ENCODE measurements around the gene PCDHB7.
"Not testable (repeated sequence)": the region's sequence is repeated elsewhere in the genome, so short reads cannot be mapped to it uniquely, and the experiment has no call there.

PCDHB7 gene

DNA sequence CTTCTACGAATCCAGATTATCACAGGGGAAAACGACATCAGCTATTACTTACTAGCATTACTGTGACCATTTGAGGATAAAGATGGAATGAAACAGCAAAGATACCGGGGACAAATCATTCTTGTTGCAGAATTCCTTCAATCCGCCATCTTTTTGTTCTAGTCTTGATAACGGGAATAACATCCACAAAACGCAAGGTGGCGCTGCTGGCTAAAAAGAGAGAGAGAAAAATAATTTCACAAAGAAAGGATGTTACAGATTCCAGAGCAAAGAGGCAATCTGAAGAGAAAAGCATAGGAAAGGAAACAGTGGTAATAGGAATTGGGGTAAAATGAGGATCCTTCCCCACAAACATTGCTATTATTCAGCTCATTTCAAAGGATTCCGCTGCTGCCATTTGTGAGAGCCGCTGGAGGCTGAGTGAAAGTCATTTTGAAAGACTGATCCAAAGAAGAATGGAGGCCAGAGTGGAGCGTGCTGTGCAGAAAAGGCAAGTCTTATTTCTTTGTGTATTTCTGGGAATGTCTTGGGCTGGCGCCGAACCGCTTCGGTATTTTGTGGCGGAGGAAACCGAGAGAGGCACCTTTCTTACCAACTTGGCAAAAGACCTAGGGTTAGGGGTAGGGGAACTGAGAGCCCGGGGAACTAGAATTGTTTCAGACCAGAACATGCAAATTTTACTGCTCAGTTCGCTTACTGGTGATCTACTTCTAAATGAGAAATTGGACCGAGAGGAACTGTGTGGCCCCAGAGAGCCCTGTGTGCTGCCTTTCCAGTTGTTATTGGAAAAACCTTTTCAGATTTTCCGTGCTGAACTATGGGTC lies at the start of gene PCDHB7:
TSS of gene PCDHB7 (plus strand) at position 264 of the 824 bp plus-strand sequence. CDS start at position 456, 192 bp downstream.
- DNase-seq: peak; percentile 37 to 47

DNA sequence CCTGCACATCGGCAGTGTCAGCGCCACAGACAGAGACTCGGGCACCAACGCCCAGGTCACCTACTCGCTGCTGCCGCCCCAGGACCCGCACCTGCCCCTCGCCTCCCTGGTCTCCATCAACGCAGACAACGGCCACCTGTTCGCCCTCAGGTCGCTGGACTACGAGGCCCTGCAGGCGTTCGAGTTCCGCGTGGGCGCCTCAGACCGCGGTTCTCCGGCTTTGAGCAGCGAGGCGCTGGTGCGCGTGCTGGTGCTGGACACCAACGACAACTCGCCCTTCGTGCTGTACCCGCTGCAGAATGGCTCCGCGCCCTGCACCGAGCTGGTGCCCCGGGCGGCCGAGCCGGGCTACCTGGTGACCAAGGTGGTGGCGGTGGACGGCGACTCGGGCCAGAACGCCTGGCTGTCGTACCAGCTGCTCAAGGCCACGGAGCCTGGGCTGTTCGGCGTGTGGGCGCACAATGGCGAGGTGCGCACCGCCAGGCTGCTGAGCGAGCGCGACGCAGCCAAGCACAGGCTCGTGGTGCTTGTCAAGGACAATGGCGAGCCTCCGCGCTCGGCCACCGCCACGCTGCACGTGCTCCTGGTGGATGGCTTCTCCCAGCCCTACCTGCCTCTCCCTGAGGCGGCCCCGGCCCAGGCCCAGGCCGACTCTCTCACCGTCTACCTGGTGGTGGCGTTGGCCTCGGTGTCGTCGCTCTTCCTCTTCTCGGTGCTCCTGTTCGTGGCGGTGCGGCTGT lies 48.9 kb upstream of the PCDHB7 start:
- not testable (repeated sequence) for DNase-seq

DNA sequence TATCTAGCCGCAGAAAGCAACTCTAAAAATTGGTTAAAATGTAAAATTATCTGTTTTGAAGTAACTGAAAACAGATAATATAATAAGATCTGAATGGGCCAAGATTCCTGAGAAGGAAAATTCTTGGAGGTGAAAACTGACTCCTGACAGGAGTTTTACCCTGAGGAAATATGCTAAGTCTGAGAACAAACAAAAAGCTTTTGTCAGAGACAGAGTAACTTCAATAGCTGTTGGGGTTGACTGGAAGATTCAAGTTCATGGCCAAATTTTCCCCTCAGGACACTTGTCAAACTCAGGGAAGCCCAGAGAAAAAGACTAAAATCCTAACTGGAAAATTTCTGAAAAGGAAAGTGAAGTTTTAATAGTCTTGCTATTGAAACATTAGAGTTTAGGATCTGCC lies 45.1 kb upstream of the PCDHB7 start:
- DNase-seq: no peak

DNA sequence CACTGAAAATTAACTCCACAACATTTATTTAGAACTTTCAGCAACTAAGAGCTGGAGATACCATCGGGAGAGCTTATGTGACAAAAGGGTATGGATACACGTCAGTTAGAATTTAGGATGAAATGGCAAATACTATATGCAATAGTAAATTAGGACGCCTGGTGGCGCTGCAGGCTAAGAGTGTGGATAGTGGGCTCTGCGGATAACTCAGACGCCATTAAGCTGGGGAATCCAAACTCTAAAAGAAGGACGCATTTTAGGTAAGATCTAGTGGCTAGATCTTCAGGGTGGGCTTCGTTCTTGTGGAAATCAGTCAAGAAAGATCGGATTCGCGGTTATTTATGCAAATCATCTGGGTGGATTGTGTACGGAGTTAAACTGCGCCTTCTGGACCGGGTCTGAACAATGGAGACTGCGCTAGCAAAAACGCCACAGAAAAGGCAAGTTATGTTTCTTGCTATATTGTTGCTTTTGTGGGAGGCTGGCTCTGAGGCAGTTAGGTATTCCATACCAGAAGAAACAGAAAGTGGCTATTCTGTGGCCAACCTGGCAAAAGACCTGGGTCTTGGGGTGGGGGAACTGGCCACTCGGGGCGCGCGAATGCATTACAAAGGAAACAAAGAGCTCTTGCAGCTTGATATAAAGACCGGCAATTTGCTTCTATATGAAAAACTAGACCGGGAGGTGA lies 37.3 kb upstream of the PCDHB7 start, which contains the start of gene PCDHB5:
TSS of gene PCDHB5 (plus strand) at position 177 of the 688 bp plus-strand sequence. CDS start at position 406, 229 bp downstream.
- peak; percentile 44 to 80 for DNase-seq

DNA sequence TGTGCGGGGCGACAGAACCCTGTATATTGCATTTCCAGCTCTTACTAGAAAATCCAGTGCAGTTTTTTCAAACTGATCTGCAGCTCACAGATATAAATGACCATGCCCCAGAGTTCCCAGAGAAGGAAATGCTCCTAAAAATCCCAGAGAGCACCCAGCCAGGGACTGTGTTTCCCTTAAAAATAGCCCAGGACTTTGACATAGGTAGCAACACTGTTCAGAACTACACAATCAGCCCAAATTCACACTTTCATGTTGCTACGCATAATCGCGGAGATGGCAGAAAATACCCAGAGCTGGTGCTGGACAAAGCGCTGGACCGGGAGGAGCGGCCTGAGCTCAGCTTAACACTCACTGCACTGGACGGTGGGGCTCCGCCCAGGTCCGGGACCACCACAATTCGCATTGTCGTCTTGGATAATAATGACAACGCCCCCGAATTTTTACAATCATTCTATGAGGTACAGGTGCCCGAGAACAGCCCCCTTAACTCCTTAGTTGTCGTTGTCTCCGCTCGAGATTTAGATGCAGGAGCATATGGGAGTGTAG lies 36.7 kb upstream of the PCDHB7 start:
- no peak for DNase-seq

DNA sequence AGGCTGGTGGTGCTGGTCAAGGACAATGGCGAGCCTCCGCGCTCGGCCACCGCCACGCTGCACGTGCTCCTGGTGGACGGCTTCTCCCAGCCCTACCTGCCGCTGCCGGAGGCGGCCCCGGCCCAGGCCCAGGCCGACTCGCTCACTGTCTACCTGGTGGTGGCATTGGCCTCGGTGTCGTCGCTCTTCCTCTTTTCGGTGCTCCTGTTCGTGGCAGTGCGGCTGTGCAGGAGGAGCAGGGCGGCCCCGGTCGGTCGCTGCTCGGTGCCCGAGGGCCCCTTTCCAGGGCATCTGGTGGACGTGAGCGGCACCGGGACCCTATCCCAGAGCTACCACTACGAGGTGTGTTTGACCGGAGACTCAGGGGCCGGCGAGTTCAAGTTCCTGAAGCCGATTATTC lies 35.1 kb upstream of the PCDHB7 start:
- not testable (repeated sequence) for DNase-seq

DNA sequence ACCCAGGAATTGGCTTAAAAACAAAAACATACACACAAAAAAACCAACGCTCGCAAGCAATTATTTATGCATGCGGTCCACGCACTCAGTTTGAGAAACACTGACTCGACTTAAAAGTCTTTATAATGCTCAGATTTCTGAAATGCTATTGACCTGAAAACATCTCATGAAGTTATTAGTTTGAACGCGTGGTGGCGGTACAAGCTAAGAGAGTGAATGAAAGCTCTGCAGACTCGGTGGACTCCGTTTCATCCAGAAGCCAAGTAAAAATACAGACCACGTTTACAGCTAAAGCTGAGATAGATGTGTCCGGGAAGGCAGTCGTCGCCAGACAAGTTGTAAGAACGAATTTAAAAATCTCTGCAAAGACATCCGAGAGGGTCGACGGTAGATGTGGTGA lies 22.6 kb upstream of the PCDHB7 start, which contains the start of gene PCDHB6:
TSS of gene PCDHB6 (plus strand) at position 246 of the 400 bp plus-strand sequence. CDS start 201 bp downstream, outside the sequence.
- peak; percentile 2 to 57 for DNase-seq

DNA sequence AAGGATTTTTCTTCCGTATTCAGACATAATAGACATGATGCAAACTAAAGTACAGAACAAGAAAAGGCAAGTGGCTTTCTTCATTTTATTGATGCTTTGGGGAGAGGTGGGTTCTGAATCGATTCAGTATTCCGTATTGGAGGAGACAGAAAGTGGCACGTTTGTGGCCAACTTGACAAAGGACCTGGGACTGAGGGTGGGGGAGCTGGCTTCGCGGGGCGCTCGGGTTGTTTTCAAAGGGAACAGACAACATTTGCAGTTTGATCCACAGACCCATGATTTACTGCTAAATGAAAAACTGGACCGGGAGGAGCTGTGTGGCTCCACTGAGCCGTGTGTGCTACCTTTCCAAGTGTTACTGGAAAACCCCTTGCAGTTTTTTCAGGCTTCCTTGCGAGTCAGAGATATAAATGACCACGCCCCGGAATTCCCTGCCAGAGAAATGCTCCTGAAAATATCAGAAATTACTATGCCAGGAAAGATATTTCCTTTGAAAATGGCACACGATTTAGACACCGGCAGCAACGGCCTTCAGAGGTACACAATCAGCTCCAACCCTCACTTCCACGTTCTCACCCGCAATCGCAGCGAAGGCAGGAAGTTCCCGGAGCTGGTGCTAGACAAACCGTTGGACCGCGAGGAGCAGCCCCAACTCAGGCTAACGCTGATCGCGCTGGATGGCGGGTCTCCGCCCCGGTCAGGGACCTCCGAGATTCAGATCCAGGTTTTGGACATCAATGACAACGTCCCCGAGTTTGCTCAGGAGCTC lies 22.0 kb upstream of the PCDHB7 start:
- DNase-seq: no peak

DNA sequence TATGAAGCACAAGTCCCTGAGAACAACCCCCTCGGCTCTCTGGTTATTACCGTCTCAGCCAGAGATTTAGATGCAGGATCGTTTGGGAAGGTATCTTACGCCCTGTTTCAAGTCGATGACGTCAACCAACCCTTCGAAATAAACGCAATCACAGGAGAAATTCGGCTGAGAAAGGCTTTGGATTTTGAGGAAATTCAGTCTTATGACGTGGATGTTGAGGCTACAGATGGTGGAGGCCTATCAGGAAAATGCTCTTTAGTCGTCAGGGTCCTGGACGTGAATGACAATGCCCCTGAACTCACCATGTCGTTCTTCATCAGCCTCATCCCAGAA lies 21.5 kb upstream of the PCDHB7 start:
- no peak for DNase-seq

DNA sequence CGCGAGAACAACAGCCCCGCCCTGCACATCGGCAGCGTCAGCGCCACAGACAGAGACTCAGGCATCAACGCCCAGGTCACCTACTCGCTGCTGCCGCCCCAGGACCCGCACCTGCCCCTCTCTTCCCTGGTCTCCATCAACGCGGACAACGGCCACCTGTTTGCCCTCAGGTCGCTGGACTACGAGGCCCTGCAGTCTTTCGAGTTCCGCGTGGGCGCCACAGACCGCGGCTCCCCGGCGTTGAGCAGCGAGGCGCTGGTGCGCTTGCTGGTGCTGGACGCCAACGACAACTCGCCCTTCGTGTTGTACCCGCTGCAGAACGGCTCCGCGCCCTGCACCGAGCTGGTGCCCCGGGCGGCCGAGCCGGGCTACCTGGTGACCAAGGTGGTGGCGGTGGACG lies 20.8 kb upstream of the PCDHB7 start:
- DNase-seq: not testable (repeated sequence)

DNA sequence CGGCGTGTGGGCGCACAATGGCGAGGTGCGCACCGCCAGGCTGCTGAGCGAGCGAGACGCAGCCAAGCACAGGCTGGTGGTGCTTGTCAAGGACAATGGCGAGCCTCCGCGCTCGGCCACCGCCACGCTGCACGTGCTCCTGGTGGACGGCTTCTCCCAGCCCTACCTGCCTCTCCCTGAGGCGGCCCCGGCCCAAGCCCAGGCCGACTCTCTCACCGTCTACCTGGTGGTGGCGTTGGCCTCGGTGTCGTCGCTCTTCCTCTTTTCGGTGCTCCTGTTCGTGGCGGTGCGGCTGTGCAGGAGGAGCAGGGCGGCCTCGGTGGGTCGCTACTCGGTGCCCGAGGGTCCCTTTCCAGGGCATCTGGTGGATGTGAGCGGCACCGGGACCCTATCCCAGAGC lies 20.3 kb upstream of the PCDHB7 start:
- DNase-seq: not testable (repeated sequence)

DNA sequence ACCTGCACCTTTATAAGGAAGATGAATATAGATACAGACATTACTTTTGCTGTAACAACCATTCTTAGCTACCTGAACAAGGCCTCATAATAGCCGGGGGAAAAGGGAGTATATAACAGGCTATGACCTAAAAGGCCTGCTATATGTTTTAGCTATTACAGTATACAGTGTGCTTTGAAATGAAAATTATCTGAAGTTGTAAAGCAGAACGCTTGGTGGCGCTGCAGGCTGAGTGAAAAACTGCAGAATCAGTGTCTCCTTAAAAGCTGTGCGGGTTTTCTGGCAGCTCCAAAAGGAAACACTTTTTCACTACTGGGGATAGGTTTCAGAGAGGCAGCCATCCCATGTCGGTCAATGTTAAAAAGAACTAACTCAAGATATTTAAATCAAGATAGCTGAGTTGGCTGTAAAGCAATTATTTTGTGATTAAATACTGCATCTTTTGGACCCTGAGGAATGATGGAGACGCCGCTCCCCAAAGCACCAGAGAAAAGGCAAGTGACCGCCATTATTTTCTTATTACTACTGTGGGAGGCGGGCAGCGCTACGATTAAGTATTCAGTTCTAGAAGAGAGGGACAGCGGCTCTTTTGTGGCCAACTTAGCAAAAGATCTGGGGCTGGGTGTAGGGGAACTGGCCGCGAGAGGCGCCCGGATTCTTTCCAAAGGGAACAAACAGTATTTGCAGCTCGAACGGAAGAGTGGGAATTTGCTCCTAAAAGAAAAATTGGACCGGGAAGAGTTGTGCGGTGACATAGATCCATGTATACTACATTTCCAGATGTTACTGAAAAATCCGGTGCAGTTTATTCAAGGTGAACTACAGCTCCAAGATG lies 16.7 kb upstream of the PCDHB7 start:
- DNase-seq: peak in 1 of 2 experiments; percentile 44

DNA sequence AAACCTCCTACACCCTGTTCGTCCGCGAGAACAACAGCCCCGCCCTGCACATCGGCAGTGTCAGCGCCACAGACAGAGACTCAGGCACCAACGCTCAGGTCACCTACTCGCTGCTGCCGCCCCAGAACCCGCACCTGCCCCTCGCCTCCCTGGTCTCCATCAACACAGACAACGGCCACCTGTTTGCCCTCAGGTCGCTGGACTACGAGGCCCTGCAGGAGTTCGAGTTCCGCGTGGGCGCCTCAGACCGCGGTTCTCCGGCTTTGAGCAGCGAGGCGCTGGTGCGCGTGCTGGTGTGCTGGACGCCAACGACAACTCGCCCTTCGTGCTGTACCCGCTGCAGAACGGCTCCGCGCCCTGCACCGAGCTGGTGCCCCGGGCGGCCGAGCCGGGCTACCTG lies 15.1 kb upstream of the PCDHB7 start:
- DNase-seq: not testable (repeated sequence)

DNA sequence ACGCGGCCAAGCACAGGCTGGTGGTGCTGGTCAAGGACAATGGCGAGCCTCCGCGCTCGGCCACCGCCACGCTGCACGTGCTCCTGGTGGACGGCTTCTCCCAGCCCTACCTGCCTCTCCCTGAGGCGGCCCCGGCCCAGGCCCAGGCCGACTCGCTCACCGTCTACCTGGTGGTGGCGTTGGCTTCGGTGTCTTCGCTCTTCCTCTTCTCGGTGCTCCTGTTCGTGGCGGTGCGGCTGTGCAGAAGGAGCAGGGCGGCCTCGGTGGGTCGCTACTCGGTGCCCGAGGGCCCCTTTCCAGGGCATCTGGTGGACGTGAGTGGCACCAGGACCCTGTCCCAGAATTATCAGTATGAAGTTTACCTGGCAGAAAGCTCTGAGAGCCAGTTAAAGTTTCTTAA lies 14.5 kb upstream of the PCDHB7 start:
- not testable (repeated sequence) for DNase-seq

DNA sequence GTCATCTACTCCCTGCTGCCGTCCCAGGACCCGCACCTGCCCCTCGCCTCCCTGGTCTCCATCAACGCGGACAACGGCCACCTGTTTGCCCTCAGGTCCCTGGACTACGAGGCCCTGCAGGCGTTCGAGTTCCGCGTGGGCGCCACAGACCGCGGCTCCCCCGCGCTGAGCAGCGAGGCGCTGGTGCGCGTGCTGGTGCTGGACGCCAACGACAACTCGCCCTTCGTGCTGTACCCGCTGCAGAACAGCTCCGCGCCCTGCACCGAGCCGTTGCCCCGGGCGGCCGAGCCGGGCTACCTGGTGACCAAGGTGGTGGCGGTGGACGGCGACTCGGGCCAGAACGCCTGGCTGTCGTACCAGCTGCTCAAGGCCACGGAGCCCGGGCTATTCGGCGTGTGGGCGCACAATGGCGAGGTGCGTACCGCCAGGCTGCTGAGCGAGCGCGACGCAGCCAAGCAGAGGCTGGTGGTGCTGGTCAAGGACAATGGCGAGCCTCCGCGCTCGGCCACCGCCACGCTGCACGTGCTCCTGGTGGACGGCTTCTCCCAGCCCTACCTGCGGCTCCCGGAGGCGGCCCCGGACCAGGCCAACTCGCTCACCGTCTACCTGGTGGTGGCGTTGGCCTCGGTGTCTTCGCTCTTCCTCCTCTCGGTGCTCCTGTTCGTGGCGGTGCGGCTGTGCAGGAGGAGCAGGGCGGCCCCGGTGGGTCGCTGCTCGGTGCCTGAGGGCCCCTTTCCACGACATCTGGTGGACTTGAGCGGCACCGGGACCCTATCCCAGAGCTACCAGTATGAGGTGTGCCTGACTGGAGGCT lies 2.1 kb downstream of the PCDHB7 start:
- not testable (repeated sequence) for DNase-seq

DNA sequence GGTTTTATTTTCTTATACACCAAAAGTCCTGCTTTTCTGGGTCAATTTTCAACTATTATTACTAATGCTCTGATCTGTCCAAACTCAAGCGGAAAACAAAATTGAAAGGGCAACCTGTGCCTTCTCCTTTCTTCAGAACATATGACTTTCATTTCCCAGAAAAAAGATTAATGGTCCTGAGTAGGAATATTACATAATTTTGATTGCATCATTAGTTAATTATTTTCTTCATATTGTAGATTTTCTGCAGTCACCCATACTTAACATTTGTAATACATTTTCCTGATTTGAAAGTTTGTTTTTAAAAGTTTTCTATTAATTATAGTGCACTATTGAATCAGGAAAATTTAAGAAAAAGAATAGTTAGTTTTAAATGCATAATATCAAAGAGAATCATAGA lies 3.5 kb downstream of the PCDHB7 start:
- no peak for DNase-seq

DNA sequence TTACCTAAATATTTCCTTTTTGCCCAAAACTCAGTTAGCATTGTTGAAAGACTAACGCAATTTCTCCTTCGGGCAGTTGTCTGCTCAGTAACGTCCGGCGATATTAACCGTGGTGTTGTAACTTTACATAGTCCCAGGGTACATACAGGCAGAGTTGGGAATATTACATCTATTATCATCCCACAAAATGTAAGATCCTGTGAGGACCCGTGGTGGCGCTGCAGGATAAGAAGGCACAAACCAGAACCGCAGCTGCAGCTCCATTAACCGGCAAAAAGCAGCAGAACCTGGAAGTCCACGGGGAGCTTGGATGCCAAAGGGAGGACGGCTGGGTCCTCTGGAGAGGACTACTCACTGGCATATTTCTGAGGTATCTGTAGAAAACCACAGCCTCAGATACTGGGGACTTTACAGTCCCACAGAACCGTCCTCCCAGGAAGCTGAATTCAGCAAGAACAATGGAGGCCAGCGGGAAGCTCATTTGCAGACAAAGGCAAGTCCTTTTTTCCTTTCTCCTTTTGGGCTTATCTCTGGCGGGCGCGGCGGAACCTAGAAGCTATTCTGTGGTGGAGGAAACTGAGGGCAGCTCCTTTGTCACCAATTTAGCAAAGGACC lies 5.2 kb downstream of the PCDHB7 start, which contains the start of gene PCDHB8:
TSS of gene PCDHB8 (plus strand) at position 214 of the 615 bp plus-strand sequence. CDS start at position 459, 245 bp downstream.
- DNase-seq: peak in 1 of 2 experiments; percentile 16

DNA sequence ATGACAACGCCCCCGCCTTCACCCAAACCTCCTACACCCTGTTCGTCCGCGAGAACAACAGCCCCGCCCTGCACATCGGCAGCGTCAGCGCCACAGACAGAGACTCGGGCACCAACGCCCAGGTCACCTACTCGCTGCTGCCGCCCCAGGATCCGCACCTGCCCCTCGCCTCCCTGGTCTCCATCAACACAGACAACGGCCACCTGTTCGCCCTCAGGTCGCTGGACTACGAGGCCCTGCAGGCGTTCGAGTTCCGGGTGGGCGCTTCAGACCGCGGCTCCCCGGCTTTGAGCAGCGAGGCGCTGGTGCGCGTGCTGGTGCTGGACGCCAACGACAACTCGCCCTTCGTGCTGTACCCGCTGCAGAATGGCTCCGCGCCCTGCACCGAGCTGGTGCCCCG lies 6.9 kb downstream of the PCDHB7 start:
- not testable (repeated sequence) for DNase-seq

DNA sequence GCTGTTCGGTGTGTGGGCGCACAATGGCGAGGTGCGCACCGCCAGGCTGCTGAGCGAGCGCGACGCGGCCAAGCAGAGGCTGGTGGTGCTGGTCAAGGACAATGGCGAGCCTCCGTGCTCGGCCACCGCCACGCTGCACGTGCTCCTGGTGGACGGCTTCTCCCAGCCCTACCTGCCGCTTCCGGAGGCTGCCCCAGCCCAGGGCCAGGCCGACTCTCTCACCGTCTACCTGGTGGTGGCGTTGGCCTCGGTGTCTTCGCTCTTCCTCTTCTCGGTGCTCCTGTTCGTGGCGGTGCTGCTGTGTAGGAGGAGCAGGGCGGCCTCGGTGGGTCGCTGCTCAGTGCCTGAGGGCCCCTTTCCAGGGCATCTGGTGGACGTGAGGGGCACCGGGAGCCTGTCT lies 7.4 kb downstream of the PCDHB7 start:
- not testable (repeated sequence) for DNase-seq

DNA sequence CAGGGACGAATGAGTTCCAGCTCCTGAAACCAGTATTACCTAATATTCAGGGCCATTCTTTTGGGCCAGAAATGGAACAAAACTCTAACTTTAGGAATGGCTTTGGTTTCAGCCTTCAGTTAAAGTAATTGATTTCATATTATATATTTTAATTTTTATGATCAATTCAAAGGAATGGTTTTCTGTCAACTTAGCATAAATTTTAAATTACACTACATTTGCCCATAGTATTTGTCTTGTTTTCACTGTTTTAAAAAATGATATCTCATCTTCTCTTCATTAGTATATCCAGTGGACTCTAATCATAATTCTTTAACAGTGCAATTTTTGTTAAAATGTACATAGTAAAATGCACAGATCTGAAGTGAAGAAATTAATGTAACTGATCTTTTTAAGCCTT lies 7.9 kb downstream of the PCDHB7 start:
- no peak for DNase-seq
